ENCODE results near the gene HNRNPF.

DNA sequence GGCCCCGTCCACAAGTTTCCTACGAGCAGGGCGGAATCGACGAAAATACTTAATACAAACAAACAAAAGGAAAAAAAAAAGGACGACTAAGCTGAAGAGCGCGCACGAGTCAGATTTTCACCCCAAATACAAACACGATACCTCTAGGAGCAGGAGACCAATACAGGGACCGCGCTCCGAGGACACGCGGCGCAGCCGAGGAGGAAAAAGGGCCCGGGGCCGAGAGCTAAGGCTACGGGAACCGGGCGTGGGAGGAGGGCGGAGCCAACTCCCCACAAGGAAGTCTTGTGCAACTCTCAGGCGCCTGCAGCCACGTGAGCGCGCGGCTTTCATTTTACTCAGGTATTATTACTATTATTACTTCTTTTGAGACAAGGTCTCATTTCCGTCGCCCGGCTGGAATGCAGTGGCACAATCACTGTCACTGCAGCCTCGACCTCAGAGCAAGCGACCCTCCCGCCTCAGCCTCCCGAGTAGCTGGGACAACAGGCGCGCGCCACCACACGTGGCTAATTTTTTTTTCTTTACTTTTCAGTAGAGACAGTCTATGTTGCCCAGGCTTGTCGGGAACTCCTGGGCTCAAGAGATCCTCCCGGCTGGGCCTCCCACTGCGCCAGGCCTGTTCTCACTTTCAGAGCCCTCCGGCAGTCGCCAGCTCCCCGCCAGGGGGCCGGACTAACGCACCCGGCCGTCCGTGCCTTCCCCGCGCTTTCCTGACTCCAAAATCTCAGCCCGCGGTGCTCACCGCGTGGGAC, 1.2 kb downstream of the HNRNPF start:
- TF ChIP-seq POLR2A (IDR thresholded peaks at IDR 0.05; ENCODE audit: low read depth, low read length) (peak; percentile 95), POLR2AphosphoS5 (IDR thresholded peaks at IDR 0.05; ENCODE audit: low read depth, low read length) (peak; percentile 97)

Data from GM12891 (cell line).